Esophagus squamous epithelium (tissue), 5 donors: ENCODE data around the gene LRRC15. TPM values are rescaled to one million over a fixed set of nuclear protein-coding genes. Genes with fewer than 3 reads are reported as not detected.

ENCODE experiments used
- DNase-seq: peaks from one replicate; lab custom pipeline; 2025; lab: John Stamatoyannopoulos, UW
- H3K27ac ChIP-seq, 4 donors: fragments of 200-600 bp; sonication (generic); one replicate each; pipeline ENCODE4 v1.5.1; 2016 to 2019; ENCODE audit warnings: mild to moderate bottlenecking in 1 of 4
- H3K27me3 ChIP-seq, 4 donors: fragments of 200-600 bp; sonication (generic); 1 replicate in 3 of 4; 2 replicates in 1 of 4; pipeline versions ENCODE4 v1.5.1 to v1.6.0; 2017 to 2021; ENCODE audit warnings: antibody characterized with exemption in 1 of 4
- H3K36me3 ChIP-seq, 3 donors: fragments of 200-600 bp; sonication (generic); one replicate each; pipeline ENCODE4 v1.5.1; 2016 to 2019
- H3K4me1 ChIP-seq, 3 donors: fragments of 200-600 bp; sonication (generic); one replicate each; pipeline ENCODE4 v1.5.1; 2017 to 2019
- H3K4me3 ChIP-seq, 4 donors: fragments of 200-600 bp; sonication (generic); 1 replicate in 3 of 4; 2 replicates in 1 of 4; pipeline ENCODE4 v1.5.1; 2016 to 2019; ENCODE audit warnings: mild to moderate bottlenecking in 2 of 4, moderate library complexity in 1 of 4
- H3K9me3 ChIP-seq, 3 donors: fragments of 200-600 bp; sonication (generic); one replicate each; pipeline ENCODE4 v1.5.1; 2016 to 2019
- POLR2A ChIP-seq, 4 donors: fragments of 450-650 bp; IDR thresholded peaks; one replicate each; pipeline ENCODE4 v1.6.1; 2017; ENCODE audit warnings: antibody characterized with exemption in 4 of 4, mild to moderate bottlenecking in 4 of 4, moderate library complexity in 3 of 4
- WGBS, 2 donors: methylation state at CpG; one replicate each; pipeline ENCODE4 v1.1.5; 2018; 5-methylcytosine and 5-hydroxymethylcytosine counted together
- intact Hi-C: fragments of 100-400 bp; cut with DNase I; formaldehyde crosslinking; loops from one replicate; pipeline ENCODE4 v1.15.0; 2022
- total RNA-seq, 4 donors: library from RNA; depleted of rRNA; stranded (reverse); fragments of >200 nt; gene quantifications; one replicate each; pipeline ENCODE4 v1.1.0, GENCODE V29; 2016
- TF ChIP-seq, protein P1 (sequence below), 6 experiments: fragments of 450-650 bp in 4 of 6; fragments of 200-600 bp in 2 of 6; sonication (generic) in 2 of 6; IDR thresholded peaks; one replicate each; pipeline ENCODE4 v1.5.1; 2016 to 2019; ENCODE audit warnings: antibody characterized with exemption in 6 of 6, mild to moderate bottlenecking in 4 of 6, moderate library complexity in 4 of 6
- donor health status: DM: yes; HTN: yes; CAD: no.

Gene LRRC15
- total RNA-seq, 4 donors from 2014 or later: 0.38 TPM; not detected in 3

DNA sequence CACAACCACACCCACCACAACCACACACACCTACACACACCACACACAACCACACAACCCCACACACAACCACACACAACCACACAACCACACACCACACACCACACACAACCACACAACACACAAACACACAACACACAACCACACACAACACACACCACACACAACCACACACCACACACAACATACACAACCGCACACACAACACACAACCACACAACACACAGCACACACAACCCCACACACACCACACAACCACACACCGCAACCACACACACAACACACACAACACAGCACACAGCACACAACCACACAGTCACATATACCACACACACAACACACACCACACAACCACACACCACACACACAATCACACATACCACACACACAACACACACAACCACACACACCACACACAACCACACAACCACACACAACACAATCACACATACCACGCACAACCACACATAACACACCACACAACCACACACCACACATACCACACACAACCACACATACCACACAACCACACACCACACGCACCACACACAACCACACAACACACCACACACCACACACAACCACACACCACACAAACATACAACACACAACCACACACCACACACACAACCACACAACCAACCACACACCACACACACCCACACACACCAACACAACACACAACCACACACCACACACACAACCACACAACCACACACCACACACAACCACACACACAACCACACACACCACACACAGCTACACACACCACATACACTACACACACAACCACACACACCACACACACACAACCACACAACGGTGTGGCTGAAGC is 42.1 kb downstream of the LRRC15 start:
- H3K4me1 ChIP-seq: peaks cover 21 to 71% (median 26%) of the 10 kb centered on the region in 3 donors
- intact Hi-C loops: no loop called here

DNA sequence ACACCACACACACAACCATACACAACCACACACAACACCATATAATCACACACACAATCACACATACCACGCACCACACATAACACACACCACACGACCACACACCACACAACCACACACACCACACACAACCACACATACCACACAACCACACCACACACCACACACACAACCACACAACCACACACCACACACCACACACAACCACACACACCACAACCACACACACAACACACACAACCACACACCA is 42.6 kb downstream of the LRRC15 start:
- TF ChIP-seq, protein P1, sequence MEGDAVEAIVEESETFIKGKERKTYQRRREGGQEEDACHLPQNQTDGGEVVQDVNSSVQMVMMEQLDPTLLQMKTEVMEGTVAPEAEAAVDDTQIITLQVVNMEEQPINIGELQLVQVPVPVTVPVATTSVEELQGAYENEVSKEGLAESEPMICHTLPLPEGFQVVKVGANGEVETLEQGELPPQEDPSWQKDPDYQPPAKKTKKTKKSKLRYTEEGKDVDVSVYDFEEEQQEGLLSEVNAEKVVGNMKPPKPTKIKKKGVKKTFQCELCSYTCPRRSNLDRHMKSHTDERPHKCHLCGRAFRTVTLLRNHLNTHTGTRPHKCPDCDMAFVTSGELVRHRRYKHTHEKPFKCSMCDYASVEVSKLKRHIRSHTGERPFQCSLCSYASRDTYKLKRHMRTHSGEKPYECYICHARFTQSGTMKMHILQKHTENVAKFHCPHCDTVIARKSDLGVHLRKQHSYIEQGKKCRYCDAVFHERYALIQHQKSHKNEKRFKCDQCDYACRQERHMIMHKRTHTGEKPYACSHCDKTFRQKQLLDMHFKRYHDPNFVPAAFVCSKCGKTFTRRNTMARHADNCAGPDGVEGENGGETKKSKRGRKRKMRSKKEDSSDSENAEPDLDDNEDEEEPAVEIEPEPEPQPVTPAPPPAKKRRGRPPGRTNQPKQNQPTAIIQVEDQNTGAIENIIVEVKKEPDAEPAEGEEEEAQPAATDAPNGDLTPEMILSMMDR (IDR thresholded peaks at IDR 0.05): no peak
- no peak for TF ChIP-seq POLR2A (IDR thresholded peaks at IDR 0.05)
- 62 to 93% methylated on average over 2 of the region's 2 CpGs for WGBS, 2 donors
- intact Hi-C loops: no loop called here
- Histone ChIP-seq H3K36me3 (no peaks in the 10 kb centered on the region), H3K4me1 (peaks cover 25 to 71% (median 26%) of the 10 kb centered on the region in 3 donors), H3K4me3 (no peak overlapping the region), H3K27me3 (peaks cover 0 to 20% (median 0%) of the 10 kb centered on the region in 4 donors), H3K9me3 (no peaks in the 10 kb centered on the region), H3K27ac (peak overlapping the region in 1 of 4 donors; percentile 78)
- no peak for DNase-seq

More for the DNA sequence above, 42.1 kb downstream of the LRRC15 start:
- Histone ChIP-seq H3K36me3 (no peaks in the 10 kb centered on the region), H3K9me3 (no peaks in the 10 kb centered on the region), H3K27ac (peak overlapping the region in 3 of 4 donors; percentile 69 to 82 (median 78)), H3K27me3 (peaks cover 0 to 21% (median 0%) of the 10 kb centered on the region in 4 donors), H3K4me3 (no peak overlapping the region)
- no peak for TF ChIP-seq POLR2A (IDR thresholded peaks at IDR 0.05)
- TF ChIP-seq, protein P1 (IDR thresholded peaks at IDR 0.05): no peak
- 83 to 87% methylated on average over 4 to 5 of the region's 5 CpGs for WGBS, 2 donors
- DNase-seq: no peak

DNA sequence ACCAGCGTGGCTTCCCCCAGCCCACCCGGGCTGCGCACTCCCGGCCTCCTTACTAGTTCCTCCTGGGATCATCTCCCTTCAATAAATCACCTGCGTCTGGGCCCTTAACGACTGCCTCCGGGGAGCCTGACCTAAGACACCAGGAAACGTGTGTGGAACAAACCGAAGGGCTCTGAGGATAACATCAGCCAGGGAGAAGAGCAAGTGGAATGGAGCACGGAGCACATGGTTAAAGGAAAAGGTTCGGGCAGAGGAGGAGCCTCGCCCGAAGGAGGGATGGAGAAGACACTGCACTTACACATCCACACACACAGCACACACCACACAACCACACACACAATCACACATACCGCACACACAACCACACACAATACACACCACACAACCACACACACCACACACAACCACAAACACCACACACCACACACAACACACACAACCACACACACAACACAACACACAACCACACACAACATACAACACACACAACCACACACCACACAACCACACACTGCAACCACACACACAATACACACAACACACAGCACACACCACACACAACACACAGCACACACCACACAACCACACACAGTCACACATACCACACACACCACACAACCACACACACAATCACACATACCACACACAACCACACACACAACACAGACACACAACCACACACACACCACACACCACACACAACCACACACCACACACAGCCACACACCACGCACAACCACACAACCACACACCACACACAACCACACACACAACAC is 43.2 kb downstream of the LRRC15 start:
- Histone ChIP-seq H3K36me3 (no peaks in the 10 kb centered on the region), H3K4me1 (peaks cover 20 to 71% (median 25%) of the 10 kb centered on the region in 3 donors), H3K9me3 (no peaks in the 10 kb centered on the region), H3K27me3 (peaks cover 0 to 15% (median 0%) of the 10 kb centered on the region in 4 donors), H3K27ac (peak overlapping the region in 2 of 4 donors; percentile 17 to 48), H3K4me3 (no peak overlapping the region)
- TF ChIP-seq, protein P1 (IDR thresholded peaks at IDR 0.05): no peak
- TF ChIP-seq POLR2A (IDR thresholded peaks at IDR 0.05): no peak
- intact Hi-C loops: no loop called here
- 52 to 87% methylated on average over 5 to 8 of the region's 15 CpGs for WGBS, 2 donors
- no peak for DNase-seq

DNA sequence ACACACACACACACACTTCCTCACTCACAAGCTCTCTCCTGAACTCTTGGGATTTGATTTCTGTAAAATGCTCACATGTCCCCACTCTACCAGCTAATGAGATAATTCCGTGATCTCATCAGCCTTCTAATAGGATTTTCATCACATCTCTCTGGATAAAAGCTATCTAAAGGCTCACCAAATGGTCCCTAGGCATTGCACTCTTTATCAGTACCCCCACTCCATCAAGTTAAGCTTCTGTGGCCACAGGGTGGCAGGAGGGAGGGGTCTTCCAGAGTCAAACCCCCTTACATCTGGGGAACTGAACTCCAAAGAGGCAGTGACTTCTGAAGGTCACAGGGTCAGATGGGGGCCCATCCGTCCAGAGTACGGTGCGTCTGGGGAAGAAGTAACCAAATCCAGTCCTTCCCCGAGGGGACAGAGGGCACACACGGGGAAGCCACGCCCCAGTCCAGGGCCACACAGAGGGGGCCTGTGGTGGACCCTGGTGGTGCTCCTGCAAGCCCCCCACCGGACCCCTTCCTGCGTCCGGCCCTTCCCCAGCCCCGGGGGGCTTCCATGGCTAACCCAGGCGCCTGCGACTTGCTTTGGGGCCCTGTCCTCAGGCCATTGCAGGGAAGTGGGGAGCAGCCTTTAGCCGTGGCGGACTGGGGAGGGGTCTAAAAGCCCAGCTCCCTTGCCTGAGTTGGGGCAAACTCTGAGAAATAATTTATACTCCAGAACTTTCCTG is 44.0 kb downstream of the LRRC15 start:
- intact Hi-C loops: no loop called here
- Histone ChIP-seq H3K4me1 (peaks cover 17 to 71% (median 20%) of the 10 kb centered on the region in 3 donors), H3K36me3 (no peaks in the 10 kb centered on the region), H3K27ac (peak overlapping the region in 2 of 4 donors; percentile 17 to 48), H3K27me3 (peaks cover 0 to 15% (median 0%) of the 10 kb centered on the region in 4 donors), H3K4me3 (no peak overlapping the region), H3K9me3 (no peaks in the 10 kb centered on the region)
- no peak for DNase-seq
- WGBS, 2 donors: 74 to 75% methylated on average over 2 to 7 of the region's 15 CpGs
- TF ChIP-seq, protein P1 (IDR thresholded peaks at IDR 0.05): no peak
- no peak for TF ChIP-seq POLR2A (IDR thresholded peaks at IDR 0.05)
